ENCODE measurements around the gene KRTAP10-2. TPM values are rescaled to one million over a fixed set of nuclear protein-coding genes. Genes with fewer than 3 reads are reported as not detected.

KRTAP10-2 gene
- total and polyA plus RNA-seq, 2 of the 4 experiments (the other 2 are of a cell fraction), result not detected

GRCh38 chr21:44568261-44568660 lies 17.0 kb upstream of the KRTAP10-2 start:
- CTCF ChIA-PET, result interaction anchor here (0.6 kb wide), 1 partner anchor 31 kb away, joined by 3 read pairs; no protein-coding TSS in a partner anchor
- Histone ChIP-seq H3K27me3 (ENCODE audit: control insufficient read depth, insufficient read depth, low read length) (peaks cover 2% of the 10 kb centered on the region; the same call in 1 of the 2 replicates), H3K36me3 (ENCODE audit: control insufficient read depth, insufficient read depth, low read length) (no peaks in the 10 kb centered on the region), H3K9me3 (ENCODE audit: control insufficient read depth, insufficient read depth, low read length) (peaks cover 4% of the 10 kb centered on the region), H3K56ac (ENCODE audit: extremely low read depth, insufficient read depth, low read length) (no peak overlapping the region), H2AK9ac (replicated peaks; ENCODE audit: low read depth, low read length, poor library complexity) (no peak overlapping the region), H3K9ac (ENCODE audit: low read depth, low read length) (no peak overlapping the region), H4K20me1 (ENCODE audit: insufficient read depth, low read length) (no peaks in the 10 kb centered on the region), H4K91ac (ENCODE audit: insufficient read depth, low read depth, low read length) (no peak overlapping the region), H3K9me1 (ENCODE audit: insufficient read depth, low read length) (no peaks in the 10 kb centered on the region), H2BK15ac (ENCODE audit: low read depth, low read length) (no peak overlapping the region), H3K18ac (ENCODE audit: low read depth, low read length) (no peak overlapping the region), H3K27ac (ENCODE audit: insufficient read depth, low read length) (no peak overlapping the region), H2BK20ac (ENCODE audit: low read depth, low read length) (no peak overlapping the region), H3K14ac (replicated peaks; ENCODE audit: low read depth, low read length) (no peak overlapping the region), H3K4me3 (ENCODE audit: insufficient read depth, low read depth, low read length) (no peak overlapping the region), H2AFZ (replicated peaks; ENCODE audit: low read length, poor library complexity) (no peak overlapping the region), H4K5ac (ENCODE audit: low read depth, low read length) (no peak overlapping the region), H2AK5ac (ENCODE audit: low read depth, low read length) (no peak overlapping the region), H4K8ac (ENCODE audit: low read depth in 2 of 2, low read length in 2 of 2) (no peak overlapping the region), H2BK5ac (ENCODE audit: low read depth, low read length, poor library complexity, severe bottlenecking) (no peak overlapping the region), H3K79me1 (ENCODE audit: low read depth in 1 of 2, low read length in 2 of 2) (no peaks in the 10 kb centered on the region), H3K4me1 (ENCODE audit: control insufficient read depth, insufficient read depth, low read length) (no peaks in the 10 kb centered on the region), H3K23ac (ENCODE audit: low read depth, low read length) (no peak overlapping the region), H3K4ac (ENCODE audit: low read depth, low read length) (no peak overlapping the region), H2BK120ac (ENCODE audit: low read depth, low read length) (no peak overlapping the region), H3K4me2 (ENCODE audit: low read depth, low read length) (no peak overlapping the region)
- POLR2A ChIA-PET (ENCODE audit: unreplicated experiment), result no interaction called here
- BruUV-seq (replicated peaks), result no TSS peak
- no peak for DNase-seq
- no peak for TF ChIP-seq MAZ (IDR thresholded peaks at IDR 0.05; ENCODE audit: borderline replicate concordance, low read depth, low read length)
- TF ChIP-seq POLR2A (IDR thresholded peaks at IDR 0.05; ENCODE audit: low read depth, low read length), result no peak
- no peak for TF ChIP-seq RFX5 (IDR thresholded peaks at IDR 0.05; ENCODE audit: low read depth, low read length)
- no peak for TF ChIP-seq CEBPB (IDR thresholded peaks at IDR 0.05; ENCODE audit: low read depth, low read length)
- TF ChIP-seq MAFK (IDR thresholded peaks at IDR 0.05; ENCODE audit: low read depth, low read length), result no peak
- no peak for TF ChIP-seq ELK1 (IDR thresholded peaks at IDR 0.05; ENCODE audit: borderline replicate concordance, low read depth, low read length)
- TF ChIP-seq MXI1 (IDR thresholded peaks at IDR 0.05; ENCODE audit: borderline replicate concordance, low read depth, low read length), result no peak
- in situ Hi-C loops (cut with MboI; ENCODE audit: low sequenced_read_pairs), result no loop called here
- no peak for ATAC-seq (ENCODE audit: low read depth)
- dilution Hi-C loops (cut with HindIII; ENCODE audit: low sequenced_read_pairs, unreplicated experiment), result no loop called here
- intact Hi-C loops (cut with micrococcal nuclease), result no loop called here
- 38% methylated on average over 3 of the region's 12 CpGs; no CpG with 5 or more reads in 1 of the 2 experiments for WGBS, 2 experiments (ENCODE audit: extremely low coverage in 2 of 2, insufficient read length in 1 of 2)

Measured in IMR-90 (cell line).